SH-SY5Y (cell line): Measurements from ENCODE around the gene A1BG.

Experiments used
- GATA2 ChIP-seq: IDR thresholded peaks from 2 replicates; pipeline ENCODE4 v1.6.1; 2011; ENCODE audit warnings: mild to moderate bottlenecking, low read depth, low read length
- GATA3 ChIP-seq: IDR thresholded peaks from 2 replicates; pipeline ENCODE4 v1.6.1; 2011; ENCODE audit warnings: low read depth, mild to moderate bottlenecking, low read length, moderate library complexity

DNA sequence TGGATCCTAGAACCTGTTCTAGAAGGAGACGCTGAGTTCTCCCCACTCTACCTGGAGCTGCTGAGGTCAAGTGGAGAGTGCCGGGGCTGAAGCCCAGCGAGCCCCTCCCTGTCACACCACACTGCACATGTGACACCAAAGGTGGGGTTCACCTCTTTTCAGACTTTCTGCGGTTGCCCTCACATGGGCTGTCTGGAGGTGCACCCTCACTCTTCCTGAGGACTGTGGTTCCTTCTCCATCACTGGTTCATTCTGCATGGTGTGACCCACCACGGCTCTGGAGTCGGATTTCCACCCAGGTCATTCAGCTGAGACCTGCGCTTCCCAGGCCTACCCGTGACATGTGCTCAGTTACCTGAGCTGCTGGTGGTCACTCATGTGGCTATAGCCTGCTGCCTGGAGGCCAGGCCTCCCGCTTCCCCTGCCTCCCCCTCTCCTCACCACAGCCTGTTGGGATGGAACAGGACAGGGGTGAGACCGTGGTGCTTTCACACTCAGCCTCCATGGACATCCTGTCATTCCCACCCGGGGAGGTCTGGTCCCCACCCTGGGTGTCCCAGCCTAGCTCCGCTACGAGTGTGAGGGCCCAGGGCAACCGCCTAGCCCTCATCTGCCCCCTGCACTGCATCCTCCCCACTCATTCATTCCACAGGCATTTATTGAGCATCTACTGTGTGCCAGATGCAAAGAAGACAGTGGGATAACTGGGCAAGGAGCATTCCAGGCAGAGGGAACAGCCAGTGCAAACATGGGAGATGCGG lies 605 bp upstream of the A1BG start:
- TF ChIP-seq GATA2 (no peak), GATA3 (no peak)
